Endothelial cell of umbilical vein (primary cell): Measurements from ENCODE around the gene DOCK4. TPM values are rescaled to one million over a fixed set of nuclear protein-coding genes. Genes with fewer than 3 reads are reported as not detected.

Experiments used
- BruUV-seq: library from RNA; stranded (reverse); fragments of 400-500 nt; replicated peaks from 2 replicates; lab custom pipeline; 2021; lab: Mats Ljungman, UMichigan
- CTCF ChIA-PET: fragments of 300-600, 350-600 bp; sonication (Branson Sonifier 250); formaldehyde crosslinking; loops from one replicate; lab custom pipeline; 2021; ENCODE audit warnings: antibody characterized with exemption, inconsistent platforms; lab: Charles Lee
- POLR2A ChIA-PET: fragments of 300-600, 350-600 bp; sonication (Branson Sonifier 250); formaldehyde crosslinking; loops from one replicate; lab custom pipeline; 2021; ENCODE audit warnings: antibody characterized with exemption, inconsistent platforms; lab: Charles Lee
- DNase-seq: peaks from one replicate; pipeline ENCODE4 v3.0.0-alpha.2; 2011; ENCODE audit warnings: low read depth, low spot score
- FAIRE-seq: peaks from 2 replicates; lab custom pipeline; 2011; peaks lifted over from hg19 to GRCh38; lab: Jason Lieb, UNC
- H2AFZ ChIP-seq: 2 replicates; pipeline ENCODE4 v1.6.0; 2012; ENCODE audit warnings: low read depth, low read length, control low read depth, inconsistent platforms
- H3K27ac ChIP-seq: 2 replicates; pipeline ENCODE4 v1.5.1; 2011; ENCODE audit warnings: low read depth, mild to moderate bottlenecking, control low read depth, low read length, moderate library complexity; ENCODE audit not compliant: insufficient read depth
- H3K27me3 ChIP-seq, 2 experiments: 2 replicates each; pipeline versions ENCODE4 v1.6.0 to v1.6.1; 2011; ENCODE audit warnings: low read length in 2 of 2, mixed read lengths in 1 of 2; ENCODE audit not compliant: control insufficient read depth in 2 of 2, insufficient read depth in 2 of 2
- H3K36me3 ChIP-seq, 2 experiments: 2 replicates in 1 of 2; 3 replicates in 1 of 2; pipeline ENCODE4 v1.5.1; 2011; ENCODE audit warnings: low read length in 2 of 2, mild to moderate bottlenecking in 1 of 2, moderate library complexity in 1 of 2; ENCODE audit not compliant: control insufficient read depth in 2 of 2, insufficient read depth in 2 of 2; ENCODE audit errors: extremely low read depth in 1 of 2
- H3K4me1 ChIP-seq: 3 replicates; pipeline ENCODE4 v1.5.1; 2011; ENCODE audit warnings: mild to moderate bottlenecking, low read length; ENCODE audit not compliant: control insufficient read depth, insufficient read depth; ENCODE audit errors: extremely low read depth
- H3K4me2 ChIP-seq: 2 replicates; pipeline ENCODE4 v1.6.1; 2011; ENCODE audit warnings: low read length, control low read depth, mixed read lengths; ENCODE audit not compliant: insufficient read depth
- H3K4me3 ChIP-seq, 3 experiments: fragments of 200-600 bp in 1 of 3; sonication (generic), shearing (Covaris generic) in 1 of 3; replicated peaks in 1 of 3; 2 replicates each; pipeline ENCODE4 v1.5.1; 2011 to 2016; ENCODE audit warnings: control low read depth in 3 of 3, low read length in 3 of 3, mild to moderate bottlenecking in 2 of 3, inconsistent platforms in 1 of 3, low read depth in 1 of 3, moderate library complexity in 1 of 3; ENCODE audit not compliant: insufficient read depth in 1 of 3
- H3K79me2 ChIP-seq: 2 replicates; pipeline ENCODE4 v1.6.0; 2012; ENCODE audit warnings: low read length, inconsistent platforms; ENCODE audit not compliant: control insufficient read depth, insufficient read depth
- H3K9ac ChIP-seq: replicated peaks from 2 replicates; pipeline ENCODE3; 2011; ENCODE audit warnings: low read length, control low read depth; ENCODE audit not compliant: insufficient read depth; ENCODE audit errors: extremely low read depth
- H3K9me1 ChIP-seq: replicated peaks from 3 replicates; pipeline ENCODE4 v1.6.0; 2011; ENCODE audit warnings: mild to moderate bottlenecking, low read length; ENCODE audit not compliant: control insufficient read depth, insufficient read depth; ENCODE audit errors: extremely low read depth
- H3K9me3 ChIP-seq: replicated peaks from 2 replicates; pipeline ENCODE4 v1.5.1; 2012; ENCODE audit warnings: low read length, inconsistent platforms; ENCODE audit not compliant: control insufficient read depth, insufficient read depth
- H4K20me1 ChIP-seq: replicated peaks from 2 replicates; pipeline ENCODE3; 2011; ENCODE audit warnings: mild to moderate bottlenecking, low read length; ENCODE audit not compliant: control insufficient read depth, insufficient read depth; ENCODE audit errors: extremely low read depth
- EZH2 ChIP-seq: IDR thresholded peaks from 2 replicates; pipeline ENCODE4 v1.6.1; 2012; ENCODE audit warnings: borderline replicate concordance, low read depth, mild to moderate bottlenecking, moderate library complexity, low read length, inconsistent platforms; ENCODE audit not compliant: severe bottlenecking
- FOS ChIP-seq: IDR thresholded peaks from 2 replicates; pipeline ENCODE4 v1.6.1; 2011; ENCODE audit warnings: mild to moderate bottlenecking, low read length, moderate library complexity, borderline replicate concordance; ENCODE audit not compliant: insufficient read depth
- GATA2 ChIP-seq: IDR thresholded peaks from 2 replicates; pipeline ENCODE4 v1.7.0; 2011; ENCODE audit warnings: low read depth, mild to moderate bottlenecking, moderate library complexity, mixed read lengths, low read length; ENCODE audit not compliant: insufficient read length, insufficient read depth
- JUN ChIP-seq: IDR thresholded peaks from 2 replicates; pipeline ENCODE4 v1.6.1; 2011; ENCODE audit warnings: borderline replicate concordance, low read depth; ENCODE audit not compliant: insufficient read length, insufficient read depth
- MAX ChIP-seq: IDR thresholded peaks from 2 replicates; pipeline ENCODE4 v1.6.1; 2011; ENCODE audit not compliant: insufficient read depth, insufficient read length
- MYC ChIP-seq: IDR thresholded peaks from one replicate; pipeline ENCODE4 v1.6.1; 2011; ENCODE audit warnings: mild to moderate bottlenecking, low read depth, low read length
- POLR2A ChIP-seq: IDR thresholded peaks from 2 replicates; pipeline ENCODE4 v1.6.1; 2012; ENCODE audit warnings: low read depth, mild to moderate bottlenecking, control low read depth, low read length
- POLR2AphosphoS5 ChIP-seq: IDR thresholded peaks from 2 replicates; pipeline ENCODE4 v1.6.1; 2012; ENCODE audit warnings: low read depth, mild to moderate bottlenecking, control low read depth, low read length, moderate library complexity; ENCODE audit not compliant: insufficient read depth
- dilution Hi-C: fragments of 300-500 bp; cut with MboI; formaldehyde crosslinking; loops from one replicate; pipeline ENCODE4 v1.15.0; 2019; ENCODE audit warnings: low sequenced_read_pairs; ENCODE audit not compliant: extremely low pct_ligation_motif_present
- intact Hi-C: fragments of 100-400 bp; cut with micrococcal nuclease; formaldehyde crosslinking; loops from one replicate; pipeline ENCODE4 v1.10.0; 2022
- polyA plus RNA-seq, 4 experiments: library from polyadenylated mRNA; depleted of rRNA in 3 of 4; stranded (reverse) in 3 of 4; unstranded in 1 of 4; fragments of >200 nt; gene quantifications; 2 replicates each; pipeline versions ENCODE4 v1.2.1 to v1.2.3, GENCODE V29; 2011 to 2012; ENCODE audit warnings: missing spikeins in 1 of 4
- total RNA-seq: library from RNA; stranded (reverse); gene quantifications from 2 replicates; pipeline ENCODE4 v1.2.3, GENCODE V29; 2021

The DOCK4 gene
- total and polyA plus RNA-seq, 2 donors (not counting 3 experiments of a cell fraction or from before 2014, with no cell fraction given), result 47.4 to 164 TPM

- Histone ChIP-seq H3K4me1 (peaks cover 39% of the 10 kb centered on the region), H3K36me3 (no peaks in the 10 kb centered on the region), H3K9me1 (no peaks in the 10 kb centered on the region), H3K4me2 (no peak overlapping the region), H3K4me3 (no peak overlapping the region), H3K9ac (no peak overlapping the region), H3K27me3 (no peaks in the 10 kb centered on the region), H3K27ac (peak overlapping the region; percentile 95), H4K20me1 (no peaks in the 10 kb centered on the region), H3K9me3 (no peaks in the 10 kb centered on the region), H3K79me2 (peaks cover 86% of the 10 kb centered on the region), H2AFZ (no peak overlapping the region)
- no TSS peak for BruUV-seq
- FAIRE-seq (no peak), DNase-seq (no peak)
- dilution Hi-C loops, result no loop called here
- ChIA-PET POLR2A (interaction anchor here (1.0 kb wide), 1 partner anchor 81 kb away, joined by 3 read pairs; no protein-coding TSS in a partner anchor), CTCF (interaction anchor here (0.8 to 3.8 kb wide), 17 partner anchors 8 to 416 kb away, joined by 3 to 16 read pairs (median 4); partner anchors contain the start of genes DOCK4 and ZNF277)
- intact Hi-C loops, result loop anchor here (1.0 to 5.0 kb wide), 6 partner anchors 53 to 333 kb away; no protein-coding TSS in a partner anchor
- TF ChIP-seq GATA2, result no peak
- TF ChIP-seq EZH2, result no peak
- no peak for TF ChIP-seq JUN
- no peak for TF ChIP-seq MYC
- TF ChIP-seq FOS, result no peak
- no peak for TF ChIP-seq POLR2AphosphoS5
These were observed 126.5 kb downstream of the DOCK4 start for GRCh38 chr7:112079673-112080072.

- Histone ChIP-seq H2AFZ (no peak overlapping the region), H3K4me3 (no peak overlapping the region), H3K79me2 (peaks cover 86% of the 10 kb centered on the region), H3K27me3 (no peaks in the 10 kb centered on the region), H3K9ac (no peak overlapping the region), H3K4me1 (peaks cover 34% of the 10 kb centered on the region), H3K9me1 (no peaks in the 10 kb centered on the region), H3K4me2 (no peak overlapping the region), H3K9me3 (no peaks in the 10 kb centered on the region), H4K20me1 (no peaks in the 10 kb centered on the region), H3K27ac (peak overlapping the region; percentile 95), H3K36me3 (no peaks in the 10 kb centered on the region)
- intact Hi-C loops, result no loop called here
- ChIA-PET POLR2A (no interaction called here), CTCF (interaction anchor here (1.1 to 3.8 kb wide), 11 partner anchors 7 to 136 kb away, joined by 3 to 16 read pairs (median 6); partner anchors contain the start of genes DOCK4 and ZNF277)
- no peak for TF ChIP-seq JUN
- TF ChIP-seq EZH2, result no peak
- no peak for TF ChIP-seq POLR2A
- no peak for TF ChIP-seq MAX
- TF ChIP-seq FOS, result no peak
- TF ChIP-seq MYC, result no peak
- TF ChIP-seq POLR2AphosphoS5, result no peak
- no peak for TF ChIP-seq GATA2
- dilution Hi-C loops, result no loop called here
- FAIRE-seq, result no peak
- no peak for DNase-seq
- BruUV-seq, result no TSS peak
These were observed 127.1 kb downstream of the DOCK4 start for GRCh38 chr7:112079122-112079521.
